ENCODE measurements around the gene ZNF408.
A peak's percentile ranks its signal among the peaks of the same experiment; 100 is the strongest.
"Not testable (repeated sequence)": the region's sequence is repeated elsewhere in the genome, so short reads cannot be mapped to it uniquely, and the experiment has no call there.

The ZNF408 gene

DNA sequence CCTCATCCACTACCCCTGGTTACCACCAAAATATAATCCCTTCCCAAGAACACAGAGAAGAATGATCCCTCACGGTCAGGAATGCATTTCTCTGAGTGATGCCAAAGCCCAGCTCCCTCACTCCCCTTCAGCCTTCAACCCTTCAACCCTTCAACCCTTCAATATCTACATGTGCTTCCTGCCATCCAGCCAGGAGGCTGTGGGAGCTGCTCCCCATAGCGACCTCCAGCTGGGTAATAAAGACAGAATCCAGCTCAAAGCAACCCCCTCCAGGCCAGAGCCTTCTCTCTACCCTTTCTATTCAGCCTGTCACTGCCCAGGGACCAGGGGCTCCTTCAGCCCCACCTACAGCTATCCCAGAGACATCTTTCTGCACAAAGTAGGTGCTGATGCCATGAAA, 3.1 kb upstream of the ZNF408 start:
- DNase-seq (ENCODE audit: low read depth), result no peak

- DNase-seq (ENCODE audit: low read depth), result no peak
Measured at GRCh38 chr11:46698597-46698996, 2.2 kb upstream of the ZNF408 start.

- peak; percentile 23 for DNase-seq (ENCODE audit: low read depth)
Measured at GRCh38 chr11:46701078-46701654, 335 bp downstream of the ZNF408 start.

GRCh38 chr11:46705070-46705688, 4.3 kb downstream of the ZNF408 start:
- no peak for DNase-seq (ENCODE audit: low read depth)

DNA sequence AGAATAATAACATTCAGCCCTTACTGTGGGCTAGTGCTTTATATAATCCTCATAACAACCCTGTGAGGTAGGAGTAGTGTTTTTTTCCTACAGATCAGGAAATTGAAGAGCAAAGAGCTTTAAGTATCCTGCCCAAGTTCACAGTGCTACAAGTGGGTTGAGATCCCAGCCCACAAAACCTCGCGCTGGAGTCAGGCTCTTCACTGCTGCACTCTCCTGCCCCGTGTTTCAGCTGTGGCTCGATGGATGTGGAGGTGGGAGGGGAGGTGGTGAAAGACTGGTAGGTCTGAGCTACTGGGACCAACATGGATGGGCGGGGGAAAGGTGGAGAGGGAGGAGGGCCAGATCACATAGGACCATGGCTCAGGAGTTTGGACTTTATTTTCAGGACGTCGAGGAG, 6.1 kb downstream of the ZNF408 start:
- no peak for DNase-seq (ENCODE audit: low read depth)

DNA sequence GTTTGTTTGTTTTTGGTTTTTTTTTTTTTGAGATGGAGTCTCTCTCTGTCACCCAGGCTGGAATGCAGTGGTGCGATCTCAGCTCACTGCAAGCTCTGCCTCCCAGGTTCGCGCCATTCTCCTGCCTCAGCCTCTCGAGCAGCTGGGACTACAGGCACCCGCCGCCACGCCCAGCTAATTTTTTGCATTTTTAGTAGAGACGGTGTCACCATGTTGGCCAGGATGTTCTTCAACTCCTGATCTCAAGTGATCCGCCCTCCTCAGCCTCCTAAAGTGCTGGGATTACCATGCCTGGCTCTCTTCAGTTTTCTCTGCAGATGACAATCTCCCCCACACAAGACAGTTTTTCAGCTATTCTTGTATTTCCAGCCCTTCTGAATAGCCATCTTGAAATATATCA, 8.5 kb downstream of the ZNF408 start:
- not testable (repeated sequence) for DNase-seq (ENCODE audit: low read depth)

DNA sequence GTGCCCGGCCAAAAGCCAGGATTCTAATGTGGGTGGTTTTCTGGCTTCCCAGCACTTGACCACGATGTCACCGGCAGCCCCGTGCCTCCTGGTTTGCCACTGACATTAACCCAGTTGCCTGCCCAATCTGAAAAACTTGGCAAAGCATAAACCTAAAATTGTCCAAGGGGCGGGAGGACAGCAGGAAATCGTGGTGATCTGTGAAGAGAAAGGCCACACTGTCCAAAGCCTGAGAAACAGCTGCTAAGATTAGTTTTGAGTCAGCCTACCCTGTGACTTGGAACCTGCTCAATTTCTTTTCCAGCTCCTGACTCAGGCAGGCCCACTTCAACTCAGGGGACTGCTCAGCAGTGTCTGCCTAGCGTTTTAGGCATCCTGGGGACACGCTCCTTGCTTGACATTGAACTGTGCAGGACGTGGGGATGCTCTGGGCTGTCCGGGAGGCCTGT, 10.0 kb downstream of the ZNF408 start:
- peak; percentile 81 for DNase-seq (ENCODE audit: low read depth)

DNA sequence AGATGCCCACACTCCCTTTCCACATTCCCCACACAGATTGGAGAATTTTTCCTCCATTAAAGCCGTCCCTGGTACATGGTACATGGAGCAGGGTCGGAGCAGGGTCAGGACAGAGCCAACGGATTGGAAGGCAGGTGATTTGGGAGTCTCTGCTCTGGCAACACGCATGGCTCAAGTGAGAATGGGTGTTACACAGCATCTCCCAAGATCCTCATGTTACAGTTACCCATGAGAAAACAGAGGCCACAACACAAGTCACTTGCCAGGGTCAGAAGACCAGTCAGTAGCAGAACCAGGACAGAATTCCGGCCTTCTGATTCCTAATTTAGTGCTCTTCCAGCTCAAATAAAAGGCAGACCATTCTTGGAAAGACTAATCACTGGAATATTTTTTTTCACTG, 10.5 kb downstream of the ZNF408 start:
- no peak for DNase-seq (ENCODE audit: low read depth)

DNA sequence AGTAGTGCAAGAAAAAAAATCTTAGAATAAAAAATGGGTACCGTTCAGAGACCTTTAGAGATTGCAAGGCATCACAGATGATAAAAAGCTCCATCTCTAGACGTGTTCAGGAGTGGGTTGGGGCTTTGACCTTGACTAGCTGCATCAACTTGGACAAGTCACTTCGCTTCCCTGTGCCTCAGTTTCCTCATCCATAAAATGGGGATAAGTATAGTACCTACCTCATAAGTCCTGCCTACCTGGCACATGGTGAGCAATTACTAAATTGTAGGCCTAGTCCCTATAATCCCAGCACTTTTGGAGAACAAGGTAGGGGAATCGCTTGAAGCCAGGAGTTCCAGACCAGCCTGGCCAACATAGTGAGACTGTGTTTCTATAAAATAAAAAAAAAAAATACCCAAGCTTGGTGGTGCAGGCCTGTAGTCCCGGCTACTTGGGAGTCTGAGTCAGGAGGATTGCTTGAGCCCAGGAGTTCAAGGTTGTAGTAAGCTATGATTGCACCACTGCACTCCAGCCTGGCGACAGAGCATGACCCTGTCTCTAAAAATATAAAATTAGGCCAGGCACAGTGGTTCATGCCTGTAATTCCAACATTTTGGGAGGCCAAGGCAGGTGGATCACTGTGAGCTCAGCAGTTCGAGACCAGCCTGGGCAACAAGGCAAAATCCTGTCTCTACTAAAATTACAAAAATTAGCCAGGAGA, 12.2 kb downstream of the ZNF408 start:
- no peak for DNase-seq (ENCODE audit: low read depth)

- DNase-seq (ENCODE audit: low read depth), result not testable (repeated sequence)
Measured at GRCh38 chr11:46717825-46718154, 17.0 kb downstream of the ZNF408 start.

- no peak for DNase-seq (ENCODE audit: low read depth)
Measured at GRCh38 chr11:46718155-46719019, 17.6 kb downstream of the ZNF408 start.

DNA sequence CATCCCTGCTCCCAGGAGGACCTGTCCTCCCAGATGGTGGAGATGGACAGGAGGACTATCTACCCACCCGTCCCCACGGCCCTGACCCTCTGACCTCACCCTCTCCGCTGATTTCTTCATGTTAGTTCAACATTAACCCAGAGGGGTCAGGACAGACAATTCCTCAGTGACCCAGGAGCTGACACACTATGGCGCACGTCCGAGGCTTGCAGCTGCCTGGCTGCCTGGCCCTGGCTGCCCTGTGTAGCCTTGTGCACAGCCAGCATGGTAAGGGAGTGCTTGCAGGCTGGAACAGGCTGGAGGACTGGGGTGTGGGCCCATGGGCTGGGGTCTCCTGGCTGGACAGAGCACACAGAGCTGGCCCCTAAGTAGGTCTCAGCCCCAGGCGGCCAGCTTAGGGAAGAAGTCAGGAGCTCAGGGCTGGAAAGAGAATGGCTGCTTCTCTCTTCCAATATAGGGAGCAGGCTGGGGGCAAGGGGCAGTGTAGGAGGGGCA, 18.3 kb downstream of the ZNF408 start, which contains the start of gene F2:
F2 (plus strand) TSS at position 166 of the 495 bp plus-strand sequence; CDS start at position 189, 23 bp downstream.
- no peak for DNase-seq (ENCODE audit: low read depth)

DNA sequence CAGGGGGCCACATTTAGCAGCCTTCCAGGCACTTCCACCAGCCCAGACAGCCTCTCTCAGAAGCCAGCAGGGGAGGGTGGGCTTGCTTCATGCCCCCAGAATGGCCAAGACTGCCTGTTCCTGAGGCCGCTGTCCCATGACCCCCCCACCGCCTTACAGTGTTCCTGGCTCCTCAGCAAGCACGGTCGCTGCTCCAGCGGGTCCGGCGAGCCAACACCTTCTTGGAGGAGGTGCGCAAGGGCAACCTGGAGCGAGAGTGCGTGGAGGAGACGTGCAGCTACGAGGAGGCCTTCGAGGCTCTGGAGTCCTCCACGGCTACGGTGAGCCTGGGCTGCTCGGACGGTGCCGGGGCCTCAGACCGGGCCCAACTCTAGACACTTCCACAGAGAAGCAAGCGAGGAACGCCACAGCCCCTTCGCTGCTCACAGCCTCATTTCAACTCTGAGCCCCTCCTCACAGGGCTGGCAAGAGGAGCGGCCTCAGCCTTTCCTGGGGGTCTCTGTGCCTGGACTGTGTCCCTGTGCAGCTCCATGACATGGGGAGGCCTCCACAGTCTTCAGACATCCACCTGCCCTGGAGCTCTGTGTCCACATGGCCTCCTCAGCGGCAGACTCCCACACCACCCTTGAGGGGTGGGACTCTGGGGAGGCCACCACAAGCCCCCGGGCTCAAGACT, 18.9 kb downstream of the ZNF408 start:
- DNase-seq (ENCODE audit: low read depth), result no peak

- DNase-seq (ENCODE audit: low read depth), result no peak
Measured at GRCh38 chr11:46721286-46721685, 20.5 kb downstream of the ZNF408 start.

DNA sequence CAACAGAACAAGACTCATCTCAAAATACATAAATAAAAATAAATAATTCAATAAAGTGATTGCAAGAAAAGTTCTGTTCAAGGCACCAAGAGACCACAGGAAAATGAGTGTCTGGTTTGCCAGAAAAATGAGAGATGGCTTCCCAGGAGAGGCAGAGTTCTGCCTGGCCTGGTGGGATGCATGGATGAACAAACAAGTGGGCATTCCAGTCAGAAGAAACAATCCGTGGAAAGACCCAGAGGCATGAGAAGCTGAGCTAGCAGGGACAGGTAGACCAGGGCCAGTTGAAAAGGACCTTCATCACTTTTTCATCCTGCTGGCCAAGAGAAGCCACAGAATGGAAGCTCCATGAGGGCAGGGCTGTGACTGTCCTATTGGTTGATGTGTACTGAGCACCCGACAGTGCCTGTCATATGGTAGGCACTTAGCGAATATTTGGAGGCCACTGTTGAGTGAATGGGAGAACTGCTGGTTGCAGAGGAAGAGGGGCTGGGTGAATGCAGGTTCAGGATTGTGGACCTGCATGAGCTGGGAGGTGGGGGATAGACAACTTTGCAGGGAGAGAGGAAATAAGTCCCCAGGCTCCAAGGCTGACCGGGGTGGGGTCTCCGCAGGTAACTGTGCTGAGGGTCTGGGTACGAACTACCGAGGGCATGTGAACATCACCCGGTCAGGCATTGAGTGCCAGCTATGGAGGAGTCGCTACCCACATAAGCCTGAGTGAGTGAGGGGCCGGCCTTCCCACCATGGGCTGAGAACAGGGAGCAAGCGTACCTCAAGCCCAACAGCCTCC, 21.9 kb downstream of the ZNF408 start:
- no peak for DNase-seq (ENCODE audit: low read depth)

GRCh38 chr11:46723359-46723680, 22.5 kb downstream of the ZNF408 start:
- no peak for DNase-seq (ENCODE audit: low read depth)

GRCh38 chr11:46724088-46724487, 23.3 kb downstream of the ZNF408 start:
- no peak for DNase-seq (ENCODE audit: low read depth)

GRCh38 chr11:46725338-46726205, 24.7 kb downstream of the ZNF408 start:
- no peak for DNase-seq (ENCODE audit: low read depth)

- no peak for DNase-seq (ENCODE audit: low read depth)
Measured at GRCh38 chr11:46726206-46726862, 25.5 kb downstream of the ZNF408 start.
